ENCODE data around the gene HSDL1. TPM values are rescaled to one million over a fixed set of nuclear protein-coding genes. Genes with fewer than 3 reads are reported as not detected.
A peak's percentile ranks its signal among the peaks of the same experiment; 100 is the strongest.

HSDL1 gene
- total and polyA plus RNA-seq, 10 of the 15 experiments (the other 5 are each of a cell fraction or from before 2014, with no cell fraction given), result 2.0 to 13.4 (median 5.6) TPM

DNA sequence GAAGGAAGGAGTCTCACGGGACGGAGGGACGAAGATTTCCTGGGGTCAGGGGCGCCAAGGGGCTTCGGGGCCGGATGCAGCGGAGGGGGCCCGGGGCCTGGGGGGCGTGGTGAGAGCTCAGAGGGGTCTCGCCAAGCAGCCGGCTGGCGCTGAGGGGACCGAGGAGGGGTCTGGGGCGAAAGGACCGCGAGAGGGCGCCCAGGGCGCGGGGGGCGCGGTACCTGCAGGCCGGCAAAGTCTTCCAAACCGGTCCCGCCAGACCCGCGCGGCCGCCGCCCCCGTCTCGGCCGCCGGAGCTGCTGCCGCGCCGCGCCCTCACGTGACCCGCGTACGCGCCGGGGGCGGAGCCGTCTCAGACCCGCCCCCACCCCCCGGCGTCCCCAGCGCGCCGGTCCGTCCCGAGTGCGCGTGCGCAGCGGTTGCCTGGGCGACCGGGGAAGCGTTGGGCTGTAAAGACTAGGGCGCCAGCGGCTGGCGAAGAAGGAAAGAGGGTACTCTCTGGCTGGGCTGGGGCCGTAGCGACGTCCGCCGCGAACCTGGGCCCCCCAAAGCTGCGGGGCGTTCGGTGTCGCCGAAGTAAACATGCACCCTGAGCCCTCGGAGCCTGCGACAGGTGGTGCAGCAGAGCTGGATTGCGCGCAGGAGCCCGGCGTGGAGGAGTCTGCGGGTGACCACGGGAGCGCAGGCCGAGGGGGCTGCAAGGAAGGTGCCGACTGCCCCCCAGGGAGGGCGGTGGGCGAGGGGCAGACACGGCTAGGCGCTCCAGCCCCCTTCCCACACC is at the start of gene HSDL1, which contains the start of gene DNAAF1 (continued):
- TF ChIP-seq, protein P1, sequence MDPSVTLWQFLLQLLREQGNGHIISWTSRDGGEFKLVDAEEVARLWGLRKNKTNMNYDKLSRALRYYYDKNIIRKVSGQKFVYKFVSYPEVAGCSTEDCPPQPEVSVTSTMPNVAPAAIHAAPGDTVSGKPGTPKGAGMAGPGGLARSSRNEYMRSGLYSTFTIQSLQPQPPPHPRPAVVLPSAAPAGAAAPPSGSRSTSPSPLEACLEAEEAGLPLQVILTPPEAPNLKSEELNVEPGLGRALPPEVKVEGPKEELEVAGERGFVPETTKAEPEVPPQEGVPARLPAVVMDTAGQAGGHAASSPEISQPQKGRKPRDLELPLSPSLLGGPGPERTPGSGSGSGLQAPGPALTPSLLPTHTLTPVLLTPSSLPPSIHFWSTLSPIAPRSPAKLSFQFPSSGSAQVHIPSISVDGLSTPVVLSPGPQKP (IDR thresholded peaks at IDR 0.05; ENCODE audit: low read depth, low read length), result no peak
- TF ChIP-seq, protein P2, sequence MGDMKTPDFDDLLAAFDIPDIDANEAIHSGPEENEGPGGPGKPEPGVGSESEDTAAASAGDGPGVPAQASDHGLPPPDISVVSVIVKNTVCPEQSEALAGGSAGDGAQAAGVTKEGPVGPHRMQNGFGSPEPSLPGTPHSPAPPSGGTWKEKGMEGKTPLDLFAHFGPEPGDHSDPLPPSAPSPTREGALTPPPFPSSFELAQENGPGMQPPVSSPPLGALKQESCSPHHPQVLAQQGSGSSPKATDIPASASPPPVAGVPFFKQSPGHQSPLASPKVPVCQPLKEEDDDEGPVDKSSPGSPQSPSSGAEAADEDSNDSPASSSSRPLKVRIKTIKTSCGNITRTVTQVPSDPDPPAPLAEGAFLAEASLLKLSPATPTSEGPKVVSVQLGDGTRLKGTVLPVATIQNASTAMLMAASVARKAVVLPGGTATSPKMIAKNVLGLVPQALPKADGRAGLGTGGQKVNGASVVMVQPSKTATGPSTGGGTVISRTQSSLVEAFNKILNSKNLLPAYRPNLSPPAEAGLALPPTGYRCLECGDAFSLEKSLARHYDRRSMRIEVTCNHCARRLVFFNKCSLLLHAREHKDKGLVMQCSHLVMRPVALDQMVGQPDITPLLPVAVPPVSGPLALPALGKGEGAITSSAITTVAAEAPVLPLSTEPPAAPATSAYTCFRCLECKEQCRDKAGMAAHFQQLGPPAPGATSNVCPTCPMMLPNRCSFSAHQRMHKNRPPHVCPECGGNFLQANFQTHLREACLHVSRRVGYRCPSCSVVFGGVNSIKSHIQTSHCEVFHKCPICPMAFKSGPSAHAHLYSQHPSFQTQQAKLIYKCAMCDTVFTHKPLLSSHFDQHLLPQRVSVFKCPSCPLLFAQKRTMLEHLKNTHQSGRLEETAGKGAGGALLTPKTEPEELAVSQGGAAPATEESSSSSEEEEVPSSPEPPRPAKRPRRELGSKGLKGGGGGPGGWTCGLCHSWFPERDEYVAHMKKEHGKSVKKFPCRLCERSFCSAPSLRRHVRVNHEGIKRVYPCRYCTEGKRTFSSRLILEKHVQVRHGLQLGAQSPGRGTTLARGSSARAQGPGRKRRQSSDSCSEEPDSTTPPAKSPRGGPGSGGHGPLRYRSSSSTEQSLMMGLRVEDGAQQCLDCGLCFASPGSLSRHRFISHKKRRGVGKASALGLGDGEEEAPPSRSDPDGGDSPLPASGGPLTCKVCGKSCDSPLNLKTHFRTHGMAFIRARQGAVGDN (IDR thresholded peaks at IDR 0.05), result peak; percentile 51
- TF ChIP-seq, protein P3, sequence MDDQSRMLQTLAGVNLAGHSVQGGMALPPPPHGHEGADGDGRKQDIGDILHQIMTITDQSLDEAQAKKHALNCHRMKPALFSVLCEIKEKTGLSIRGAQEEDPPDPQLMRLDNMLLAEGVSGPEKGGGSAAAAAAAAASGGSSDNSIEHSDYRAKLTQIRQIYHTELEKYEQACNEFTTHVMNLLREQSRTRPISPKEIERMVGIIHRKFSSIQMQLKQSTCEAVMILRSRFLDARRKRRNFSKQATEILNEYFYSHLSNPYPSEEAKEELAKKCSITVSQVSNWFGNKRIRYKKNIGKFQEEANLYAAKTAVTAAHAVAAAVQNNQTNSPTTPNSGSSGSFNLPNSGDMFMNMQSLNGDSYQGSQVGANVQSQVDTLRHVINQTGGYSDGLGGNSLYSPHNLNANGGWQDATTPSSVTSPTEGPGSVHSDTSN (IDR thresholded peaks at IDR 0.05; ENCODE audit: insufficient replicate concordance, low read depth, low read length), result no peak
- no peak for TF ChIP-seq MTA3 (IDR thresholded peaks at IDR 0.05; ENCODE audit: borderline replicate concordance, low read length)
- TF ChIP-seq KDM1A (IDR thresholded peaks at IDR 0.05; ENCODE audit: borderline replicate concordance), result no peak
- TF ChIP-seq SP1 (IDR thresholded peaks at IDR 0.05; ENCODE audit: low read depth, low read length), result peak; percentile 59
- TF ChIP-seq ASH2L (IDR thresholded peaks at IDR 0.05; ENCODE audit: borderline replicate concordance, low read depth), result no peak
- TF ChIP-seq, protein P4, sequence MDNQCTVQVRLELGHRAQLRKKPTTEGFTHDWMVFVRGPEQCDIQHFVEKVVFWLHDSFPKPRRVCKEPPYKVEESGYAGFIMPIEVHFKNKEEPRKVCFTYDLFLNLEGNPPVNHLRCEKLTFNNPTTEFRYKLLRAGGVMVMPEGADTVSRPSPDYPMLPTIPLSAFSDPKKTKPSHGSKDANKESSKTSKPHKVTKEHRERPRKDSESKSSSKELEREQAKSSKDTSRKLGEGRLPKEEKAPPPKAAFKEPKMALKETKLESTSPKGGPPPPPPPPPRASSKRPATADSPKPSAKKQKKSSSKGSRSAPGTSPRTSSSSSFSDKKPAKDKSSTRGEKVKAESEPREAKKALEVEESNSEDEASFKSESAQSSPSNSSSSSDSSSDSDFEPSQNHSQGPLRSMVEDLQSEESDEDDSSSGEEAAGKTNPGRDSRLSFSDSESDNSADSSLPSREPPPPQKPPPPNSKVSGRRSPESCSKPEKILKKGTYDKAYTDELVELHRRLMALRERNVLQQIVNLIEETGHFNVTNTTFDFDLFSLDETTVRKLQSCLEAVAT (IDR thresholded peaks at IDR 0.05), result no peak
- TF ChIP-seq HDAC6 (IDR thresholded peaks at IDR 0.05; ENCODE audit: unreplicated experiment), result no peak
- TF ChIP-seq RCOR1 (conservative IDR thresholded peaks at IDR 0.05; ENCODE audit: low read depth, low read length), result no peak
- no peak for TF ChIP-seq NFIC (IDR thresholded peaks at IDR 0.05; ENCODE audit: low read depth, low read length)
- TF ChIP-seq MYB (IDR thresholded peaks at IDR 0.05; ENCODE audit: borderline replicate concordance, low read depth, low read length), result no peak
- no peak for TF ChIP-seq ZZZ3 (IDR thresholded peaks at IDR 0.05; ENCODE audit: control insufficient read depth, insufficient read length, low read depth)
- no peak for TF ChIP-seq CHD4 (IDR thresholded peaks at IDR 0.05)
- TF ChIP-seq, protein P5, sequence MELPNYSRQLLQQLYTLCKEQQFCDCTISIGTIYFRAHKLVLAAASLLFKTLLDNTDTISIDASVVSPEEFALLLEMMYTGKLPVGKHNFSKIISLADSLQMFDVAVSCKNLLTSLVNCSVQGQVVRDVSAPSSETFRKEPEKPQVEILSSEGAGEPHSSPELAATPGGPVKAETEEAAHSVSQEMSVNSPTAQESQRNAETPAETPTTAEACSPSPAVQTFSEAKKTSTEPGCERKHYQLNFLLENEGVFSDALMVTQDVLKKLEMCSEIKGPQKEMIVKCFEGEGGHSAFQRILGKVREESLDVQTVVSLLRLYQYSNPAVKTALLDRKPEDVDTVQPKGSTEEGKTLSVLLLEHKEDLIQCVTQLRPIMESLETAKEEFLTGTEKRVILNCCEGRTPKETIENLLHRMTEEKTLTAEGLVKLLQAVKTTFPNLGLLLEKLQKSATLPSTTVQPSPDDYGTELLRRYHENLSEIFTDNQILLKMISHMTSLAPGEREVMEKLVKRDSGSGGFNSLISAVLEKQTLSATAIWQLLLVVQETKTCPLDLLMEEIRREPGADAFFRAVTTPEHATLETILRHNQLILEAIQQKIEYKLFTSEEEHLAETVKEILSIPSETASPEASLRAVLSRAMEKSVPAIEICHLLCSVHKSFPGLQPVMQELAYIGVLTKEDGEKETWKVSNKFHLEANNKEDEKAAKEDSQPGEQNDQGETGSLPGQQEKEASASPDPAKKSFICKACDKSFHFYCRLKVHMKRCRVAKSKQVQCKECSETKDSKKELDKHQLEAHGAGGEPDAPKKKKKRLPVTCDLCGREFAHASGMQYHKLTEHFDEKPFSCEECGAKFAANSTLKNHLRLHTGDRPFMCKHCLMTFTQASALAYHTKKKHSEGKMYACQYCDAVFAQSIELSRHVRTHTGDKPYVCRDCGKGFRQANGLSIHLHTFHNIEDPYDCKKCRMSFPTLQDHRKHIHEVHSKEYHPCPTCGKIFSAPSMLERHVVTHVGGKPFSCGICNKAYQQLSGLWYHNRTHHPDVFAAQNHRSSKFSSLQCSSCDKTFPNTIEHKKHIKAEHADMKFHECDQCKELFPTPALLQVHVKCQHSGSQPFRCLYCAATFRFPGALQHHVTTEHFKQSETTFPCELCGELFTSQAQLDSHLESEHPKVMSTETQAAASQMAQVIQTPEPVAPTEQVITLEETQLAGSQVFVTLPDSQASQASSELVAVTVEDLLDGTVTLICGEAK (IDR thresholded peaks at IDR 0.05; ENCODE audit: borderline replicate concordance), result no peak
- peak; percentile 61; the same call in 1 of the 2 replicates for TF ChIP-seq POLR2A (IDR thresholded peaks at IDR 0.05; ENCODE audit: low read depth, low read length)
- 0 out of 2 replicates have a peak, but pooled peaks have one; percentile 51 for TF ChIP-seq SMARCA5 (IDR thresholded peaks at IDR 0.05)
